Loucy (cell line): Measurements from ENCODE around the gene TMEM184A.

Source experiments
- CTCF ChIP-seq: fragments of 200-600 bp; sonication (generic); conservative IDR thresholded peaks from 2 replicates; pipeline ENCODE4 v1.5.1; 2014; ENCODE audit warnings: mild to moderate bottlenecking, antibody characterized with exemption, low read length
- EZH2phosphoT487 ChIP-seq: fragments of 200-600 bp; IDR thresholded peaks from 2 replicates; pipeline ENCODE4 v1.6.1; 2018; ENCODE audit warnings: antibody characterized with exemption, mild to moderate bottlenecking, moderate library complexity, borderline replicate concordance

- TF ChIP-seq CTCF = no peak
- no peak for TF ChIP-seq EZH2phosphoT487
Observed at GRCh38 chr7:1523208-1523607, 32.8 kb downstream of the TMEM184A start.
